Measurements from ENCODE around the gene LGR4. TPM values are rescaled to one million over a fixed set of nuclear protein-coding genes. Genes with fewer than 3 reads are reported as not detected.

LGR4 gene
- total RNA-seq, 4 donors from 2014 or later = 5.5 to 37.6 (median 11.8) TPM

- intact Hi-C loops (cut with DNase I; ENCODE audit: low total_unique reads) = no loop called here
- Histone ChIP-seq H3K4me1 (peaks cover 32% of the 10 kb centered on the region in 2 donors), H3K9me3 (no peaks in the 10 kb centered on the region), H3K4me3 (no peak overlapping the region), H3K27me3 (no peaks in the 10 kb centered on the region), H3K36me3 (peaks cover 0 to 26% of the 10 kb centered on the region in 2 donors), H3K27ac (no peak overlapping the region)
- in situ Hi-C loops (cut with MboI; ENCODE audit: low sequenced_read_pairs in 4 of 4) = loop anchor here in 1 of 4 donors (25.0 kb wide), 1 partner anchor 608 kb away; the partner anchor contains the start of genes KIF18A and METTL15
- TF ChIP-seq POLR2A (IDR thresholded peaks at IDR 0.05) = no peak
- no peak for TF ChIP-seq CTCF (IDR thresholded peaks at IDR 0.05 in 4 of 5, conservative IDR thresholded peaks at IDR 0.05 in 1 of 5)
- ATAC-seq = no peak
- DNase-seq = no peak
These were observed 31.6 kb upstream of the LGR4 start for GRCh38 chr11:27504205-27504604.

- in situ Hi-C loops (cut with MboI; ENCODE audit: low sequenced_read_pairs in 4 of 4) (loop anchor here in 1 of 4 donors (25.0 kb wide), 1 partner anchor 611 kb away; the partner anchor contains the start of genes KIF18A and METTL15), intact Hi-C loops (cut with DNase I; ENCODE audit: low total_unique reads) (no loop called here)
- no peak for ATAC-seq
These were observed 28.5 kb upstream of the LGR4 start for GRCh38 chr11:27501100-27501499.

DNA sequence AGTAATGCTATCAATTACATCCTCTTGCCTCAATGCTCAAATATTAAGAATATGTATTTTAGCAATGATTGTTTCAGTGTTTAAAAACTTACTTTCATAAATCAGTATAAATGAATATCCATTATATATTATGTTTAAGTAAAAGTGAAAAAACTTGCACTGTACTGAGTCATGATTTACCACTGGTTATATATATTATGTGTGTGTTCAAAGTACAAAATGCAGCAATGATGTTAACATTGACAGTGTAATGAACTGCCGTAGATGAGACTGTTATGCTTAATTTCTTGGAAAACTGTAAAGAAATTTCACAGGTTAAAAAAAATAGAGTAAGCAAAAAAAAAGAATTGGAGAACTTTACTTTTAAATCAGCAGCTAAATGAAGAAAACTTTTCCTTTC is 25.3 kb upstream of the LGR4 start:
- H3K36me3 ChIP-seq = peaks cover 0 to 47% of the 10 kb centered on the region in 2 donors
- peaks cover 20 to 22% of the 10 kb centered on the region in 2 donors for H3K4me1 ChIP-seq
- DNase-seq (no peak), ATAC-seq (no peak)
- no peak overlapping the region for H3K4me3 ChIP-seq
- no peaks in the 10 kb centered on the region for H3K9me3 ChIP-seq
- intact Hi-C loops (cut with DNase I; ENCODE audit: low total_unique reads) = no loop called here
- H3K27me3 ChIP-seq = no peaks in the 10 kb centered on the region
- in situ Hi-C loops (cut with MboI; ENCODE audit: low sequenced_read_pairs in 4 of 4) = loop anchor here in 3 of 4 donors (5.0 to 25.0 kb wide), 5 partner anchors 63 to 313 kb away; partner anchors contain the start of gene CCDC34 (in 2 of the 3)
- TF ChIP-seq POLR2A (IDR thresholded peaks at IDR 0.05) = no peak
- TF ChIP-seq CTCF (IDR thresholded peaks at IDR 0.05 in 4 of 5, conservative IDR thresholded peaks at IDR 0.05 in 1 of 5) = no peak
- H3K27ac ChIP-seq = no peak overlapping the region

More at GRCh38 chr11:27501100-27501499, 28.5 kb upstream of the LGR4 start:
- Histone ChIP-seq H3K4me3 (no peak overlapping the region), H3K27me3 (no peaks in the 10 kb centered on the region), H3K36me3 (peaks cover 0 to 39% of the 10 kb centered on the region in 2 donors), H3K4me1 (peaks cover 38 to 46% of the 10 kb centered on the region in 2 donors), H3K9me3 (no peaks in the 10 kb centered on the region), H3K27ac (no peak overlapping the region)
- no peak for DNase-seq
- no peak for TF ChIP-seq POLR2A (IDR thresholded peaks at IDR 0.05)
- TF ChIP-seq CTCF (IDR thresholded peaks at IDR 0.05 in 4 of 5, conservative IDR thresholded peaks at IDR 0.05 in 1 of 5) = no peak

- intact Hi-C loops (cut with DNase I; ENCODE audit: low total_unique reads) (no loop called here), in situ Hi-C loops (cut with MboI; ENCODE audit: low sequenced_read_pairs in 4 of 4) (loop anchor here in 3 of 4 donors (5.0 to 25.0 kb wide), 5 partner anchors 63 to 313 kb away; partner anchors contain the start of gene CCDC34 (in 2 of the 3))
- no peak overlapping the region for H3K27ac ChIP-seq
These were observed 24.8 kb upstream of the LGR4 start for GRCh38 chr11:27497284-27497866.

More at GRCh38 chr11:27497284-27497866, 24.8 kb upstream of the LGR4 start:
- TF ChIP-seq CTCF (IDR thresholded peaks at IDR 0.05 in 4 of 5, conservative IDR thresholded peaks at IDR 0.05 in 1 of 5) (peak in 2 of 5 experiments; percentile 30 to 48), POLR2A (IDR thresholded peaks at IDR 0.05) (no peak)
- H3K4me1 ChIP-seq = peaks cover 20 to 22% of the 10 kb centered on the region in 2 donors
- ATAC-seq (no peak), DNase-seq (no peak)
- no peak overlapping the region for H3K4me3 ChIP-seq
- H3K36me3 ChIP-seq = peaks cover 0 to 50% of the 10 kb centered on the region in 2 donors
- H3K27me3 ChIP-seq = no peaks in the 10 kb centered on the region
- no peaks in the 10 kb centered on the region for H3K9me3 ChIP-seq
